GM12878 (cell line): Measurements from ENCODE around the gene MCEMP1. TPM values are rescaled to one million over a fixed set of nuclear protein-coding genes. Genes with fewer than 3 reads are reported as not detected.

Source experiments
- ATAC-seq: fragments of 200-7000 bp; cut with Tn5 transposase; 3 replicates; pipeline ENCODE4 v1.9.1; 2020; ENCODE audit warnings: mild to moderate bottlenecking, moderate library complexity
- BruUV-seq: library from RNA; stranded (reverse); fragments of 400-500 nt; replicated peaks from 2 replicates; lab custom pipeline; 2021; lab: Mats Ljungman, UMichigan
- CTCF ChIA-PET: fragments of 300-600 bp; sonication (Branson Sonifier 250); formaldehyde crosslinking; extraction: SDS; loops from one replicate; lab custom pipeline; 2021; ENCODE audit warnings: inconsistent platforms; lab: Yijun Ruan, JAX
- POLR2A ChIA-PET: fragments of 350-600 bp; formaldehyde crosslinking; extraction: SDS; loops from one replicate; lab custom pipeline; 2021; ENCODE audit warnings: inconsistent platforms; lab: Charles Lee
- RAD21 ChIA-PET: fragments of 300-600 bp; sonication (Branson Sonifier 250); formaldehyde crosslinking; loops from one replicate; lab custom pipeline; 2023; ENCODE audit warnings: antibody characterized with exemption; ENCODE audit not compliant: unreplicated experiment; lab: Charles Lee
- SMC1A ChIA-PET: fragments of 300-600 bp; sonication (Branson Sonifier 250); formaldehyde crosslinking; loops from one replicate; lab custom pipeline; 2023; ENCODE audit not compliant: unreplicated experiment, uncharacterized antibody; lab: Charles Lee
- DNase-seq: peaks from one replicate; pipeline ENCODE4 v3.0.0-alpha.2; 2011; ENCODE audit warnings: low read depth, low spot score
- FAIRE-seq: peaks from 3 replicates; lab custom pipeline; 2011; peaks lifted over from hg19 to GRCh38; lab: Jason Lieb, UNC
- H2AFZ ChIP-seq: 2 replicates; pipeline ENCODE4 v1.6.0; 2011; ENCODE audit warnings: low read depth, low read length, control low read depth; ENCODE audit not compliant: control insufficient read depth
- H3K27ac ChIP-seq: 2 replicates; pipeline ENCODE4 v1.5.1; 2011; ENCODE audit warnings: control low read depth; ENCODE audit not compliant: control insufficient read depth, insufficient read depth
- H3K27me3 ChIP-seq, 2 experiments: replicated peaks in 1 of 2; 2 replicates each; pipeline versions ENCODE4 v1.6.0 to v1.6.1; 2011; ENCODE audit warnings: low read length in 1 of 2; ENCODE audit not compliant: control insufficient read depth in 2 of 2, insufficient read depth in 2 of 2
- H3K36me3 ChIP-seq, 2 experiments: 2 replicates each; pipeline ENCODE4 v1.5.1; 2011; ENCODE audit warnings: low read length in 1 of 2; ENCODE audit not compliant: control insufficient read depth in 2 of 2, insufficient read depth in 2 of 2
- H3K4me1 ChIP-seq: 2 replicates; pipeline ENCODE4 v1.6.1; 2011; ENCODE audit warnings: mild to moderate bottlenecking, low read length, moderate library complexity, mixed read lengths; ENCODE audit not compliant: control insufficient read depth, insufficient read depth
- H3K4me2 ChIP-seq: 2 replicates; pipeline ENCODE4 v1.6.0; 2011; ENCODE audit warnings: control low read depth; ENCODE audit not compliant: control insufficient read depth, insufficient read depth
- H3K4me3 ChIP-seq: fragments of 200-600 bp; sonication (generic); 2 replicates; pipeline ENCODE4 v1.5.1; 2016
- H3K79me2 ChIP-seq: 2 replicates; pipeline ENCODE4 v1.6.0; 2011; ENCODE audit warnings: low read length; ENCODE audit not compliant: control insufficient read depth, insufficient read depth
- H3K9ac ChIP-seq: 2 replicates; pipeline ENCODE4 v1.8.0; 2011; ENCODE audit warnings: low read length, control low read depth, mixed read lengths; ENCODE audit not compliant: control insufficient read depth, insufficient read depth
- H3K9me3 ChIP-seq: replicated peaks from 3 replicates; pipeline ENCODE4 v1.5.1; 2011; ENCODE audit warnings: mild to moderate bottlenecking, low read length; ENCODE audit not compliant: control insufficient read depth, insufficient read depth
- H4K20me1 ChIP-seq: 2 replicates; pipeline ENCODE4 v1.6.0; 2011; ENCODE audit not compliant: control insufficient read depth, insufficient read depth
- CBX3 ChIP-seq: fragments of 200-600 bp; sonication (generic); IDR thresholded peaks from 2 replicates; pipeline ENCODE4 v1.6.1; 2016; ENCODE audit warnings: low read depth, borderline replicate concordance
- EED ChIP-seq: sonication (generic); IDR thresholded peaks from 2 replicates; pipeline ENCODE4 v1.6.1; 2016; ENCODE audit warnings: antibody characterized with exemption, low read depth
- ETV6 ChIP-seq, 2 experiments: fragments of 450-650 bp in 1 of 2; IDR thresholded peaks in 1 of 2; conservative IDR thresholded peaks in 1 of 2; 2 replicates each; pipeline ENCODE4 v1.6.1; 2014; ENCODE audit warnings: antibody characterized with exemption in 1 of 2, borderline replicate concordance in 1 of 2, low read depth in 1 of 2, mild to moderate bottlenecking in 1 of 2, moderate library complexity in 1 of 2
- GATAD2B ChIP-seq: fragments of 450-650 bp; conservative IDR thresholded peaks from 2 replicates; pipeline ENCODE4 v1.6.1; 2017; ENCODE audit warnings: low read depth, mild to moderate bottlenecking, moderate library complexity
- MEF2A ChIP-seq: IDR thresholded peaks from 2 replicates; pipeline ENCODE4 v1.6.1; 2011; ENCODE audit warnings: low read depth, mild to moderate bottlenecking, low read length, moderate library complexity; ENCODE audit not compliant: insufficient read depth
- NFXL1 ChIP-seq: fragments of 450-650 bp; IDR thresholded peaks from 2 replicates; pipeline ENCODE4 v1.6.1; 2017; ENCODE audit warnings: antibody characterized with exemption, mild to moderate bottlenecking, borderline replicate concordance
- PAX5 ChIP-seq: IDR thresholded peaks from 2 replicates; pipeline ENCODE4 v1.6.1; 2011; ENCODE audit warnings: low read depth, low read length, borderline replicate concordance
- PAX8 ChIP-seq: fragments of 450-650 bp; IDR thresholded peaks from 2 replicates; pipeline ENCODE4 v1.6.1; 2017; ENCODE audit warnings: mild to moderate bottlenecking, moderate library complexity
- POU2F2 ChIP-seq: IDR thresholded peaks from 3 replicates; pipeline ENCODE4 v1.6.1; 2011; ENCODE audit warnings: low read depth, mild to moderate bottlenecking, low read length, borderline replicate concordance
- RB1 ChIP-seq: fragments of 450-650 bp; formaldehyde crosslinking; IDR thresholded peaks from 2 replicates; pipeline ENCODE4 v1.6.1; 2017; ENCODE audit warnings: mild to moderate bottlenecking, borderline replicate concordance
- RFX5 ChIP-seq: IDR thresholded peaks from 2 replicates; pipeline ENCODE4 v1.6.1; 2011; ENCODE audit warnings: low read depth, low read length, improper control_type of control experiment
- SMARCA5 ChIP-seq: fragments of 450-650 bp; IDR thresholded peaks from 2 replicates; pipeline ENCODE4 v1.6.1; 2017; ENCODE audit warnings: mild to moderate bottlenecking
- SREBF2 ChIP-seq: IDR thresholded peaks from 2 replicates; pipeline ENCODE4 v1.6.1; 2012; ENCODE audit warnings: mild to moderate bottlenecking, low read length
- STAT3 ChIP-seq: IDR thresholded peaks from 2 replicates; pipeline ENCODE4 v1.6.1; 2011; ENCODE audit warnings: low read depth, low read length, improper control_type of control experiment
- TCF3 ChIP-seq: IDR thresholded peaks from 2 replicates; pipeline ENCODE4 v1.6.1; 2012; ENCODE audit warnings: low read depth, mild to moderate bottlenecking, low read length, borderline replicate concordance; ENCODE audit not compliant: insufficient read depth
- YBX1 ChIP-seq: fragments of 450-650 bp; IDR thresholded peaks from 2 replicates; pipeline ENCODE4 v1.6.1; 2016; ENCODE audit warnings: antibody characterized with exemption
- WGBS: methylation state at CpG from one replicate; pipeline ENCODE4 v1.1.6; 2016; ENCODE audit warnings: low lambda C conversion rate; ENCODE audit not compliant: insufficient replicate concordance, insufficient coverage; ENCODE audit errors: missing lambda C conversion rate; 5-methylcytosine and 5-hydroxymethylcytosine counted together
- in situ Hi-C: fragments of 300-500 bp; cut with MboI; formaldehyde crosslinking; loops from 9 replicates; pipeline ENCODE4 v1.14.3; 2018; ENCODE audit warnings: mixed read lengths
- intact Hi-C: fragments of 100-400 bp; cut with micrococcal nuclease; formaldehyde crosslinking; loops from one replicate; pipeline ENCODE4 v1.14.2; 2022; ENCODE audit not compliant: unreplicated experiment
- polyA plus RNA-seq, 11 experiments: library from polyadenylated mRNA; depleted of rRNA in 4 of 11; unstranded in 6 of 11; stranded (reverse) in 5 of 11; fragments of >200 nt; fragmentation: Nextera tagmentation in 4 of 11; fragmentation: Illumina TruSeq in 1 of 11; extraction: Ambion mirVana in 4 of 11; extraction: Trizol in 1 of 11; gene quantifications; 1 replicate in 1 of 11; 2 replicates in 10 of 11; pipeline versions ENCODE4 v1.2.1 to v1.2.3, GENCODE V29; 2011 to 2016; ENCODE audit warnings: inconsistent platforms in 2 of 11, missing spikeins in 2 of 11, low read depth in 1 of 11
- total RNA-seq, 4 experiments: library from RNA; depleted of rRNA in 3 of 4; stranded (reverse); fragments of >200 nt in 3 of 4; fragmentation: Illumina TruSeq in 1 of 4; extraction: Trizol in 1 of 4; gene quantifications; 2 replicates each; pipeline versions ENCODE4 v1.2.1 to v1.2.3, GENCODE V29; 2013 to 2021
- TF ChIP-seq, protein P1 (sequence below): IDR thresholded peaks from 2 replicates; pipeline ENCODE4 v1.6.1; 2011; ENCODE audit warnings: low read depth, mild to moderate bottlenecking, low read length, moderate library complexity, borderline replicate concordance; ENCODE audit errors: extremely low read depth
- TF ChIP-seq, protein P2 (sequence below): fragments of 450-650 bp; formaldehyde crosslinking; IDR thresholded peaks from 2 replicates; pipeline ENCODE4 v1.4.0; 2020; ENCODE audit warnings: mild to moderate bottlenecking, moderate library complexity

The MCEMP1 gene
- total and polyA plus RNA-seq, 10 of the 15 experiments (the other 5 are each of a cell fraction or from before 2014, with no cell fraction given) = 0.08 to 0.55 (median 0.26) TPM; not detected in 1

DNA sequence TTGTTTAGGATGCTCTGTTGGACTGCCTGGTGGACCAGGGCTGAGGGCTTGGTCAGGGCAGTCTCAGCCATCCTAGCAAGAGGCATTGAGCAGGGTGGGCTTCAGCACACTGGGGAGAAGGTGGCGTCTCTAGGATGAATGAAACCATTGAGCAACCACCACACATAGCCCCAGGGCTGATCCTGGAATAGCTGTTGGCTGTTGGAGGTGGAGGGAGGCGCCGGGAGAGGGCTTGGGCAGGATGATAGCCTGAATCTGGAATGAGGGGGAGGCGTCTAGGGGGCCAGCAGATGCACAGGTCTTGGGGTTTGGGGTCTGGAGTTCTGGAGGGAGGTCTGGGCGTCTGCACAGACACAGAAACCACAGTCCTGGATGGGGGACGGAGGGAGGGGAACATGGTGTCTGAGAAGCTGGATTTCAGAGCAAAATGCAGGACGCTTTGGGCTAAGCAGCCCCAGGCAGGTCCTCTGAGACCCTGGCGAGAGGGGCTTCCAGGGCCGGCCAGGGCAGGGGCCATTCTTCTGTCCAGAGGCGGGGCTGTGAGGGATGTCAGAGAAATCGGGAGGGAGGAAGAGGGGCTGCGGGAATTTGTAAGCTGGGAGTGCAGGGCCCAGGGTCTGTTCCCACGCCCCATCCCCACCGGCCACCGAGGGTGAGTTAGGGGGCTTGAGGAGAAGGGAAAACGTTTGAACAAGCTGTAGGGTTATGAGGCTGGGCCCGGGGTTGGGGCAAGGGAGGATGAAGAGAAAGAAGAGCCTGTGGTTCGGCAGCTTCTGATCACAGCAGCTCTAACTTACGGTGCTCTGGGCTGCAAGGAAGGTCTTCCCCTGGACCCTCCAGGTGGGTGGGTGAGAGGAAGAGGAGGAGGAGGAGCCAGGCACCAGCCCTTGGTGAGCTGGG is 8.9 kb downstream of the MCEMP1 start:
- ChIA-PET CTCF (interaction anchor here (0.7 to 2.8 kb wide), 5 partner anchors 24 to 118 kb away, joined by 3 to 22 read pairs (median 4); no protein-coding TSS in a partner anchor), SMC1A (interaction anchor here (1.1 to 2.6 kb wide), 3 partner anchors 91 to 114 kb away, joined by 3 to 11 read pairs (median 5); no protein-coding TSS in a partner anchor), RAD21 (interaction anchor here (0.8 to 1.6 kb wide), 5 partner anchors 12 to 114 kb away, joined by 3 to 4 read pairs (median 4); partner anchors contain the start of gene FCER2), POLR2A (interaction anchor here (0.5 to 1.1 kb wide), 3 partner anchors 8 to 497 kb away, joined by 3 to 5 read pairs (median 3); no protein-coding TSS in a partner anchor)
- no peak for FAIRE-seq
- no peak for DNase-seq
- no peak overlapping the region for H3K9ac ChIP-seq
- no peaks in the 10 kb centered on the region for H3K9me3 ChIP-seq
- intact Hi-C loops (loop anchor here (10.0 kb wide), 1 partner anchor 219 kb away; the partner anchor contains the start of gene MAP2K7), in situ Hi-C loops (no loop called here)
- 66% methylated on average over 19 of the region's 19 CpGs for WGBS
- no peak overlapping the region for H3K4me2 ChIP-seq
- peaks cover 9% of the 10 kb centered on the region; the same call in 1 of the 2 replicates for H3K4me1 ChIP-seq
- ATAC-seq = no peak; the same call in 1 of the 3 replicates
- peaks cover 25% of the 10 kb centered on the region for H3K79me2 ChIP-seq
- peaks cover 4 to 26% of the 10 kb centered on the region in 2 experiments; a peak in 3 of 4 replicates for H3K36me3 ChIP-seq
- no TSS peak for BruUV-seq
- H3K27me3 ChIP-seq = no peaks in the 10 kb centered on the region
- H2AFZ ChIP-seq = no peak overlapping the region
- H4K20me1 ChIP-seq = peaks cover 2% of the 10 kb centered on the region; the same call in 1 of the 2 replicates
- no peak overlapping the region for H3K27ac ChIP-seq
- no peak overlapping the region for H3K4me3 ChIP-seq
- TF ChIP-seq YBX1 = no peak
- no peak for TF ChIP-seq GATAD2B
- TF ChIP-seq, protein P1, sequence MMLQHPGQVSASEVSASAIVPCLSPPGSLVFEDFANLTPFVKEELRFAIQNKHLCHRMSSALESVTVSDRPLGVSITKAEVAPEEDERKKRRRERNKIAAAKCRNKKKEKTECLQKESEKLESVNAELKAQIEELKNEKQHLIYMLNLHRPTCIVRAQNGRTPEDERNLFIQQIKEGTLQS = no peak
- TF ChIP-seq SMARCA5 = no peak
- TF ChIP-seq SREBF2 = no peak
- TF ChIP-seq PAX8 = no peak
- TF ChIP-seq ETV6 (conservative IDR thresholded peaks at IDR 0.05 in 1 of 2, IDR thresholded peaks at IDR 0.05 in 1 of 2; ENCODE audit: borderline replicate concordance in 1 of 2, low read depth in 1 of 2) = no peak
- no peak for TF ChIP-seq RB1
- TF ChIP-seq CBX3 = no peak
- no peak for TF ChIP-seq NFXL1
- TF ChIP-seq EED = no peak
- no peak for TF ChIP-seq PAX5
- no peak for TF ChIP-seq MEF2A
- no peak for TF ChIP-seq STAT3
- TF ChIP-seq, protein P2, sequence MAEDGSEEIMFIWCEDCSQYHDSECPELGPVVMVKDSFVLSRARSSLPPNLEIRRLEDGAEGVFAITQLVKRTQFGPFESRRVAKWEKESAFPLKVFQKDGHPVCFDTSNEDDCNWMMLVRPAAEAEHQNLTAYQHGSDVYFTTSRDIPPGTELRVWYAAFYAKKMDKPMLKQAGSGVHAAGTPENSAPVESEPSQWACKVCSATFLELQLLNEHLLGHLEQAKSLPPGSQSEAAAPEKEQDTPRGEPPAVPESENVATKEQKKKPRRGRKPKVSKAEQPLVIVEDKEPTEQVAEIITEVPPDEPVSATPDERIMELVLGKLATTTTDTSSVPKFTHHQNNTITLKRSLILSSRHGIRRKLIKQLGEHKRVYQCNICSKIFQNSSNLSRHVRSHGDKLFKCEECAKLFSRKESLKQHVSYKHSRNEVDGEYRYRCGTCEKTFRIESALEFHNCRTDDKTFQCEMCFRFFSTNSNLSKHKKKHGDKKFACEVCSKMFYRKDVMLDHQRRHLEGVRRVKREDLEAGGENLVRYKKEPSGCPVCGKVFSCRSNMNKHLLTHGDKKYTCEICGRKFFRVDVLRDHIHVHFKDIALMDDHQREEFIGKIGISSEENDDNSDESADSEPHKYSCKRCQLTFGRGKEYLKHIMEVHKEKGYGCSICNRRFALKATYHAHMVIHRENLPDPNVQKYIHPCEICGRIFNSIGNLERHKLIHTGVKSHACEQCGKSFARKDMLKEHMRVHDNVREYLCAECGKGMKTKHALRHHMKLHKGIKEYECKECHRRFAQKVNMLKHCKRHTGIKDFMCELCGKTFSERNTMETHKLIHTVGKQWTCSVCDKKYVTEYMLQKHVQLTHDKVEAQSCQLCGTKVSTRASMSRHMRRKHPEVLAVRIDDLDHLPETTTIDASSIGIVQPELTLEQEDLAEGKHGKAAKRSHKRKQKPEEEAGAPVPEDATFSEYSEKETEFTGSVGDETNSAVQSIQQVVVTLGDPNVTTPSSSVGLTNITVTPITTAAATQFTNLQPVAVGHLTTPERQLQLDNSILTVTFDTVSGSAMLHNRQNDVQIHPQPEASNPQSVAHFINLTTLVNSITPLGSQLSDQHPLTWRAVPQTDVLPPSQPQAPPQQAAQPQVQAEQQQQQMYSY (CRISPR knock-in tag) = no peak
- TF ChIP-seq TCF3 = 0 out of 2 replicates have a peak, but pooled peaks have one; percentile 7
- TF ChIP-seq RFX5 = no peak
- no peak; the same call in 2 of the 3 replicates for TF ChIP-seq POU2F2
